Spleen (tissue), 11 donors: Measurements from ENCODE around the gene DNAH17. TPM values are rescaled to one million over a fixed set of nuclear protein-coding genes. Genes with fewer than 3 reads are reported as not detected.

Experiments used
- DNase-seq: peaks from one replicate; pipeline ENCODE4 v3.0.0-alpha.2; 2020
- H3K27ac ChIP-seq, 8 donors: fragments of 200-600 bp; sonication (generic) in 7 of 8; 1 replicate in 4 of 8; 2 replicates in 4 of 8; pipeline versions ENCODE4 v1.5.0 to v1.8.0; 2016 to 2021; ENCODE audit warnings: inconsistent platforms in 4 of 8, mild to moderate bottlenecking in 4 of 8, moderate library complexity in 1 of 8
- H3K27me3 ChIP-seq, 7 donors: fragments of 200-600 bp; sonication (generic) in 6 of 7; replicated peaks in 1 of 7; 1 replicate in 4 of 7; 2 replicates in 3 of 7; pipeline versions ENCODE4 v1.5.0 to v1.8.0; 2016 to 2021; ENCODE audit warnings: inconsistent platforms in 3 of 7, mild to moderate bottlenecking in 1 of 7
- H3K36me3 ChIP-seq, 6 donors: fragments of 200-600 bp; sonication (generic) in 5 of 6; 1 replicate in 4 of 6; 2 replicates in 2 of 6; pipeline versions ENCODE4 v1.5.0 to v1.8.0; 2016 to 2021; ENCODE audit warnings: inconsistent platforms in 2 of 6
- H3K4me1 ChIP-seq, 6 donors: fragments of 200-600 bp; sonication (generic) in 5 of 6; 1 replicate in 3 of 6; 2 replicates in 3 of 6; pipeline versions ENCODE4 v1.5.0 to v1.8.0; 2016 to 2021; ENCODE audit warnings: inconsistent platforms in 3 of 6
- H3K4me3 ChIP-seq, 8 donors: fragments of 200-600 bp; sonication (generic) in 7 of 8; 1 replicate in 4 of 8; 2 replicates in 4 of 8; pipeline versions ENCODE4 v1.5.0 to v1.8.0; 2016 to 2021; ENCODE audit warnings: inconsistent platforms in 4 of 8, mild to moderate bottlenecking in 4 of 8, moderate library complexity in 2 of 8
- H3K9me3 ChIP-seq, 8 donors: fragments of 200-600 bp; sonication (generic) in 7 of 8; 1 replicate in 4 of 8; 2 replicates in 4 of 8; pipeline versions ENCODE4 v1.5.0 to v1.8.0; 2016 to 2021; ENCODE audit warnings: inconsistent platforms in 4 of 8
- POLR2A ChIP-seq, 3 donors: fragments of 450-650 bp; IDR thresholded peaks; one replicate each; pipeline ENCODE4 v1.5.1; 2017; ENCODE audit warnings: antibody characterized with exemption in 3 of 3, mild to moderate bottlenecking in 1 of 3
- POLR2AphosphoS5 ChIP-seq, 3 donors: sonication (generic); formaldehyde crosslinking; IDR thresholded peaks; one replicate each; pipeline ENCODE4 v1.5.1; 2017; ENCODE audit warnings: antibody characterized with exemption in 3 of 3
- WGBS, 5 donors: extraction: QIAGEN DNeasy Blood & Tissue Kit in 3 of 5; methylation state at CpG; one replicate each; pipeline versions ENCODE4 v1.1.5 to v1.1.7; 2013 to 2018; 5-methylcytosine and 5-hydroxymethylcytosine counted together
- intact Hi-C: fragments of 100-400 bp; cut with DNase I; formaldehyde crosslinking; loops from one replicate; pipeline ENCODE4 v1.15.0; 2023; ENCODE audit warnings: low total_unique reads
- polyA plus RNA-seq, 3 donors: library from polyadenylated mRNA; stranded (reverse); fragments of 200-250 nt; gene quantifications; one replicate each; pipeline ENCODE4 v1.2.1, GENCODE V29; 2013
- total RNA-seq, 7 donors: library from RNA; depleted of rRNA in 3 of 7; stranded (reverse); fragments of >200 nt in 3 of 7; fragmentation: NEBNext Ultra II Directional in 4 of 7; extraction: Animal tissue kit (Norgen Biotek cat#: 25700) in 4 of 7; gene quantifications; one replicate each; pipeline versions ENCODE4 v1.1.0 to v1.2.1, GENCODE V29; 2016 to 2021
- TF ChIP-seq, protein P1 (sequence below), 11 experiments: fragments of 200-600 bp in 7 of 11; fragments of 450-650 bp in 4 of 11; sonication (generic) in 4 of 11; IDR thresholded peaks in 8 of 11; conservative IDR thresholded peaks in 3 of 11; 1 replicate in 7 of 11; 2 replicates in 4 of 11; pipeline versions ENCODE4 v1.4.0 to v1.8.0; 2016 to 2021; ENCODE audit warnings: antibody characterized with exemption in 11 of 11, inconsistent platforms in 4 of 11, mild to moderate bottlenecking in 1 of 11
- donor health status: healthy with polysubstance abuse.
- donor health status: DM: no; HTN: no; CAD: no; lungs with moderate emphysema.
- donor health status: DM: no; HTN: no; CAD: no.
- donor health status: Bipolar disorder and iron deficiency.
- donor health status: healthy.
- donor health status: DM: no; HTN: no; CAD: no.
- donor health status: DM: yes; HTN: yes; CAD: no.

Gene DNAH17
- total and polyA plus RNA-seq, 10 donors = 0.06 to 1.0 (median 0.72) TPM; not detected in 1

DNA sequence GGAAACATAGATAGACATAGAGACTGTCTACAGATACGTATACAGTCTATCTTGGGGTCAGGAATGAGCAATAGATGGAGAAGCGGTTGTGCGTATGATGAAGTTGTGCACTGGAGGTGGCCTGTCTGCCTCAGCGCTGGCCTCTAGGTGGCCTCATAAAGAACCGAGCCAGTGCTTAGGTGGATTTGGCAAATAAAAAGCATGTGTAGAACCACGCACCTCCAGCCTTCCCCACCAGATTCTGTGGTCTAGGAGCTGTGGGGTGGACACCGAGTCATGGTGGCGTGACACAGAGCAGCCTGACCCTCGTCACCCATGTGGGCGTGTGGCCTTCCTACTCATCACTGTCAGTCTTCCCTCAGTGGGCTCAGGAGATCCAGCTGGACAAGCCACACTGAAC, 164.8 kb downstream of the DNAH17 start:
- WGBS, 5 donors = 72 to 89% (median 85%) methylated on average over 10 of the region's 10 CpGs
- Histone ChIP-seq H3K4me3 (peak overlapping the region in 1 of 8 donors; percentile 56), H3K9me3 (no peaks in the 10 kb centered on the region), H3K4me1 (peaks cover 50 to 100% (median 82%) of the 10 kb centered on the region in 6 donors), H3K27me3 (no peaks in the 10 kb centered on the region), H3K36me3 (peaks cover 0 to 89% (median 18%) of the 10 kb centered on the region in 6 donors), H3K27ac (peak overlapping the region; percentile 13 to 97 (median 91))
- DNase-seq = peak; percentile 83
- intact Hi-C loops = no loop called here
- no peak for TF ChIP-seq POLR2AphosphoS5 (IDR thresholded peaks at IDR 0.05)
- TF ChIP-seq POLR2A (IDR thresholded peaks at IDR 0.05) = no peak
- TF ChIP-seq, protein P1, sequence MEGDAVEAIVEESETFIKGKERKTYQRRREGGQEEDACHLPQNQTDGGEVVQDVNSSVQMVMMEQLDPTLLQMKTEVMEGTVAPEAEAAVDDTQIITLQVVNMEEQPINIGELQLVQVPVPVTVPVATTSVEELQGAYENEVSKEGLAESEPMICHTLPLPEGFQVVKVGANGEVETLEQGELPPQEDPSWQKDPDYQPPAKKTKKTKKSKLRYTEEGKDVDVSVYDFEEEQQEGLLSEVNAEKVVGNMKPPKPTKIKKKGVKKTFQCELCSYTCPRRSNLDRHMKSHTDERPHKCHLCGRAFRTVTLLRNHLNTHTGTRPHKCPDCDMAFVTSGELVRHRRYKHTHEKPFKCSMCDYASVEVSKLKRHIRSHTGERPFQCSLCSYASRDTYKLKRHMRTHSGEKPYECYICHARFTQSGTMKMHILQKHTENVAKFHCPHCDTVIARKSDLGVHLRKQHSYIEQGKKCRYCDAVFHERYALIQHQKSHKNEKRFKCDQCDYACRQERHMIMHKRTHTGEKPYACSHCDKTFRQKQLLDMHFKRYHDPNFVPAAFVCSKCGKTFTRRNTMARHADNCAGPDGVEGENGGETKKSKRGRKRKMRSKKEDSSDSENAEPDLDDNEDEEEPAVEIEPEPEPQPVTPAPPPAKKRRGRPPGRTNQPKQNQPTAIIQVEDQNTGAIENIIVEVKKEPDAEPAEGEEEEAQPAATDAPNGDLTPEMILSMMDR (IDR thresholded peaks at IDR 0.05 in 8 of 11, conservative IDR thresholded peaks at IDR 0.05 in 3 of 11) = peak in 9 of 11 experiments; percentile 5 to 62 (median 25)

DNA sequence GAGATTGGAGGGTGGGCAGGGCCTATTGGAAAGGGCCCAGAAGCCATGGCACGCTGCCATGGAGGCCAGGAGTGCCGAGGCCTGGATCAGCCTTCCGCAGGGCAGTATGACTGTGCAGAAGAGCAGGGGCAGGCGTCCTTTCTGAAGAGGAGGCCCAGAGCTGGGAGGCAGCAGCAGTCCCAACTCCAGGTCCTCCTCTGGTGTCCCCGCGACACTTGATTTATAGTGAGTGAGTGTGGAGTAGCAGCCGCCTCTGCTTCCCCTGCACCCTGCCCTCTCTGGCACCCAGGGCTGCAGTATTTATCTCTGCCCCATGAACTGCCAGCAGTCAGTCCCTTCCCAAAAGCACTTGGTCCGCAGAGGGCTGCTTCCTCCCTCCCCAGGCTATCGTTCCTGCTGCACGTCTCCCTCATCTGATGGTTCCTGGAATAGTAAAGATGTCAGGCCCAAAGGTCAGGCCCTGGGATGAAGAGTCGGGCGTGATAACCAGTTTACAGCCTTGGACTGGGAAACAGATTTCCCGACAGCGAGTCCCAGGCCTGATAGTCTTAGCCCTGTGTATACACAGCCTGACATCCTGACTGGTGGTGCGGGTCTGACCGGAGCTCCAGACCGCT, 165.8 kb downstream of the DNAH17 start:
- H3K4me3 ChIP-seq = no peak overlapping the region
- no peaks in the 10 kb centered on the region for H3K9me3 ChIP-seq
- peaks cover 0 to 89% (median 23%) of the 10 kb centered on the region in 6 donors for H3K36me3 ChIP-seq
- no peaks in the 10 kb centered on the region for H3K27me3 ChIP-seq
- WGBS, 5 donors = 63 to 76% (median 69%) methylated on average over 16 to 17 of the region's 17 CpGs
- peak; percentile 81 to 94 (median 88) for TF ChIP-seq POLR2AphosphoS5 (IDR thresholded peaks at IDR 0.05)
- TF ChIP-seq, protein P1 (IDR thresholded peaks at IDR 0.05 in 8 of 11, conservative IDR thresholded peaks at IDR 0.05 in 3 of 11) = no peak
- H3K4me1 ChIP-seq = peaks cover 41 to 98% (median 77%) of the 10 kb centered on the region in 6 donors
- intact Hi-C loops = no loop called here
- DNase-seq = peak; percentile 87
- peak overlapping the region; percentile 53 to 97 (median 91) for H3K27ac ChIP-seq

DNA sequence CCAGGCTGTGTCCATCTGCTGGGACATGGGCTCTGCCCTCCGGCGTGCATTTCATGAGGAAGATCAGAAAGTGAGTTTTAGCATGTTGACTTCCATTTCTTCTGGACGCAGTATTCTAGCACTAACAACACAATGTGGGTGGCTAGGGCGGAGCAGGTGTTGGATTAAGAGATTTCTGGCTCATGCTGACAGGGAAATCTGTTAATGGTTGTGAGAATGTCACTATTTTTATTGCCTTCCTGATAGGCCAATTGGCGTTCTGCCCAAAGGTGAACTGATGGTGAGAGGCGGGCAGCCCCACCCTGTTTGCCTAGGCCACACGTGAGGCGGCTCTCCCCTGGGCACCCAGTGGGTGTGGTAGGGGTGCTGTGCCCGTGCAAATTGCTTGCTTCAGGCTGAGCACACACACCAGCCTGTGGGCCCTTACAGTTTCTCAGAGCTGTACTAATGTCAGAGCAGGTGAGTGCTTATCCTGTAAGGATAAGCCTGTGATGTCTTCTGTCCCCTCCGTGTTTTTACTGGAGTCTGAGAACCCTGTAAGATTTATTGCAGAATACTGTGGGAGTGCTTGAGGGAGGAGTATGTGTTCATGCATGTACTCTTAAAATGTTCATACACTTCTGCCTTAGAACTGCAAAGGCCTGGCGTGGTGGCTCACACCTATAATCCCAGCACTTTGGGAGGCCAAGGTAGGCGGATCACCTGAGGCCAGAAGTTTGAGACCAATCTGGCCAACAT, 167.8 kb downstream of the DNAH17 start:
- Histone ChIP-seq H3K4me3 (no peak overlapping the region), H3K36me3 (peaks cover 0 to 90% (median 37%) of the 10 kb centered on the region in 6 donors), H3K9me3 (no peaks in the 10 kb centered on the region), H3K4me1 (peaks cover 23 to 80% (median 57%) of the 10 kb centered on the region in 6 donors), H3K27me3 (no peaks in the 10 kb centered on the region), H3K27ac (peak overlapping the region in 3 of 8 donors; percentile 34 to 93 (median 53))
- TF ChIP-seq POLR2A (IDR thresholded peaks at IDR 0.05) = no peak
- TF ChIP-seq POLR2AphosphoS5 (IDR thresholded peaks at IDR 0.05) = peak in 1 of 3 donors; percentile 44
- TF ChIP-seq, protein P1 (IDR thresholded peaks at IDR 0.05 in 8 of 11, conservative IDR thresholded peaks at IDR 0.05 in 3 of 11) = no peak
- WGBS, 5 donors = 85 to 89% (median 86%) methylated on average over 11 to 12 of the region's 12 CpGs
- intact Hi-C loops = no loop called here
- no peak for DNase-seq
